Right forelimb (tissue), 1 donor: Measurements from ENCODE around the gene COL1A1.

ENCODE experiments used
- DNase-seq: peaks from one replicate; pipeline ENCODE4 v3.0.0-alpha.2; 2018

Gene COL1A1

GRCh38 chr17:50199803-50200456 is 1.5 kb downstream of the COL1A1 start:
- DNase-seq, result no peak

- no peak for DNase-seq
These were observed 2.1 kb downstream of the COL1A1 start for GRCh38 chr17:50199211-50199802.

- no peak for DNase-seq
These were observed 3.3 kb downstream of the COL1A1 start for GRCh38 chr17:50198026-50198669.

- DNase-seq, result no peak
These were observed 4.6 kb downstream of the COL1A1 start for GRCh38 chr17:50196826-50197225.

GRCh38 chr17:50196036-50196435 is 5.4 kb downstream of the COL1A1 start:
- DNase-seq, result no peak

GRCh38 chr17:50194934-50195865 is 6.2 kb downstream of the COL1A1 start:
- no peak for DNase-seq

GRCh38 chr17:50194140-50194933 is 7.1 kb downstream of the COL1A1 start:
- DNase-seq, result no peak

- peak; percentile 69 for DNase-seq
These were observed 8.7 kb downstream of the COL1A1 start for GRCh38 chr17:50192618-50193291.

GRCh38 chr17:50192144-50192617 is 9.2 kb downstream of the COL1A1 start:
- no peak for DNase-seq

- peak; percentile 81 for DNase-seq
These were observed 9.9 kb downstream of the COL1A1 start for GRCh38 chr17:50191359-50192143.

GRCh38 chr17:50190603-50191358 is 10.7 kb downstream of the COL1A1 start:
- peak; percentile 86 for DNase-seq

- DNase-seq, result peak; percentile 74
These were observed 11.2 kb downstream of the COL1A1 start for GRCh38 chr17:50190293-50190602.

- peak; percentile 82 for DNase-seq
These were observed 11.7 kb downstream of the COL1A1 start for GRCh38 chr17:50189550-50190292.

GRCh38 chr17:50188921-50189549 is 12.4 kb downstream of the COL1A1 start:
- peak; percentile 77 for DNase-seq

- DNase-seq, result peak; percentile 81
These were observed 12.9 kb downstream of the COL1A1 start for GRCh38 chr17:50188531-50188920.

GRCh38 chr17:50187751-50188530 is 13.5 kb downstream of the COL1A1 start:
- peak; percentile 79 for DNase-seq

GRCh38 chr17:50187394-50187725 is 14.1 kb downstream of the COL1A1 start:
- no peak for DNase-seq
